CMK (cell line): ENCODE measurements around the gene NOL12.
"Not testable (repeated sequence)": the region's sequence is repeated elsewhere in the genome, so short reads cannot be mapped to it uniquely, and the experiment has no call there.

Experiments used
- DNase-seq: peaks from one replicate; pipeline ENCODE4 v3.0.0-alpha.2; 2010; ENCODE audit warnings: low read depth

Gene NOL12

DNA sequence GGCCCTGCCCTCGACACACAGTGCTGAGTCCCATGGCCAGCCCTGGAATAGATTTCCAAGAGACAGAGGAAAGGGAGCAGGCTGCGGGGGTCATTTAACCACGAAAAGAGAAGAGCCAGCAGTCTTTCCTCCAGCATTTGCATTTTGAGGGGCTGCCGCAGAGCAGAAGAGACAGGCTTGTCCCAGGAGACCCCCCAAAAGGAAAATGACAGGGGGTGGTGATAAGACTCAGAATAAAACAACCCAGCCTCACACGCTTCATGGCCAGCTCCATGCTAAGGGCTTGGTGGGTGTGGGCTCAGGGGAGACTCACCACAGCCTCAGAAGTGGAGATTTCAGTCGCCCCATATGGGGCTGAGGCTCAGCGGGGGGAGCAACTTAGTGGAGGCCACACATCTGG lies 27.6 kb downstream of the NOL12 start:
- DNase-seq, result no peak

- DNase-seq, result no peak
Measured at GRCh38 chr22:37714634-37715033, 28.5 kb downstream of the NOL12 start.

GRCh38 chr22:37715760-37716159 lies 29.6 kb downstream of the NOL12 start:
- no peak for DNase-seq

DNA sequence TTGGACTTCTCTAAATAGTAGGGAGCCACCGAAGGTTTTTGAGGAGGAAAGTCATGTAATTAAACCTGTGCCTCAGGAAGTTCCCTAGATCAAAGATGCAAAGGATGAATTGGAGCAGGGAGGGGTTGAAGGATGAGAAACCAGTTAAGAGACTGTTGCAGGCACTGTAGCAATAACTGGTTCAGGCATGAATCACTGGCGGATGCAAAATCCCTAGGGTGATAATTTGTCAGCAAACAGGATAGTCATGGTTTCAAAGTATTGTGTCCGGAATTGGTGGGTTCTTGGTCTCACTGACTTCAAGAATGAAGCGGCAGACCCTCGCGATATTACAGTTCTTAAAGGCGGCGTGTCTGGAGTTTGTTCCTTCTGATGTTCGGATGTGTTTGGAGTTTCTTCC lies 30.6 kb downstream of the NOL12 start:
- no peak for DNase-seq

GRCh38 chr22:37717235-37717634 lies 31.1 kb downstream of the NOL12 start:
- DNase-seq, result not testable (repeated sequence)

DNA sequence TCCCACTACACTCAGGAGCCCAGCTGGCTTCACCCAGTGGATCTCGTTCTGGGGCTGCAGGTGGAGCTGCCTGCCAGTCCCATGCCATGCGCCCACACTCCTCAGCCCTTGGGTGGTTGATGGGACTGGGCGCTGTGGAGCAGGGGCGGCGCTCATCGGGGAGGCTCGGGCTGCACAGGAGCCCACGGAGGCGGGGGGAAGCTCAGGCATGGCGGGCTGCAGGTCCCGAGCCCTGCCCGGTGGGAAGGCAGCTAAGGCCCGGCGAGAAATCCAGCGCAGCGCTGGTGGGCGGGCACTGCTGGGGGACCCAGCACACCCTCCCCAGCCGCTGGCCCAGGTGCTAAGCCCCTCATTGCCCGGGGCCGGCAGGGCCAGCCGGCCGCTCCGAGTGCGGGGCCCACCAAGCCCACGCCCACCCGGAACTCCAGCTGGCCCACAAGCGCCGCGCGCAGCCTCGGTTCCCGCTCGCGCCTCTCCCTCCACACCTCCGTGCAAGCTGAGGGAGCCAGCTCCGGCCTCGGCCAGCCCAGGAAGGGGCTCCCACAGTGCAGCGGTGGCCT lies 31.7 kb downstream of the NOL12 start:
- not testable (repeated sequence) for DNase-seq

GRCh38 chr22:37725551-37726240 lies 39.6 kb downstream of the NOL12 start:
- DNase-seq, result no peak

GRCh38 chr22:37726241-37726887 lies 40.2 kb downstream of the NOL12 start:
- DNase-seq, result no peak

DNA sequence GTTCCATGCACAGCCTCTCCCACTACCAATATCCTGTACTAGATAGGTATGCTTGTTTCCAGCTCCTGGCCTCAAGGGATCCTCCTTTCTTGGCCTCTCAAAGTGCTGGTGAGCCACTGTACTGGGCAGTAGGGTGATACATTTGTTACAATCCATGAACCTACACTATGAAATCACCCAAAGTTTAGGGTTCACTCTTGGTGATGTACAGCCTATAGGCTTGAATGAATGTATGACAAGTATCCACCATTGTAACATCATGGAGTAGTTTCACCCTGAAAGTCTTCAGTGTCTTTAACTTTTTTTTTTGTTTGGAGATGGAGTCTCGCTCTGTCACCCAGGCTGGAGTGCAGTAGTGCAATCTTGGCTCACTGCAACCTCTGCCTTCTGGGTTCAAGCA lies 42.5 kb downstream of the NOL12 start:
- DNase-seq, result no peak

DNA sequence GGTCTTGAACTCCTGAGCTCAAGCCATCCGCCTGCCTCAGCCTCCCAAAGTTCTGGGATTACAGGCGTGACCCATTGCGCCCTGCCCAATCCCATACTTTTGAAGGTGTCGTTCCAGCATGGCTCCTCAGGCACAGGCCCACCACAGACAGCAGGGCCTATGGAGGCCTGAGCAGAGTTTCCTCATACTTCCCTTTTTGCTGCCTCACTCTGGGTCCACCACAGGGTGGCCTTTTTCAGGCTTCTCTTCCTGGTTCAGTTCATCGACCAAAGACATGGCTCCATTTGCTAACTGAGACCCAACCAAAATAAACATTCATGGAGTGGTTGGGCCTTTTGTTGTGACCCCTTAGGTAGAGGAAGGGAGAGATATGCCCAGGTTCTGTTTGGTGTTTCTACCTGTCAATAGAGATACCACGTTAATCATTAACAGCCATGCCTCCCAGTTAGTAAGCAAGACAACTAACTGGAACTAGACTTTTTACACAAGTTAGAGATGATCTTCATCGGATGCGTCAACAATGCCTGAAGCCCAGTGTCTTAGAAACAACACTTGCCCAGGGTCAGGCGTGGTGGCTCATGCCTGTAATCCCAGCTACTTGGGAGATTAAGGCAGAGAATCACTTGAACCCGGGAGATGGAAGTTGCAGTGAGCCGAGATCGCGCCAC lies 45.8 kb downstream of the NOL12 start:
- DNase-seq, result no peak

- no peak for DNase-seq
Measured at GRCh38 chr22:37732699-37733607, 46.8 kb downstream of the NOL12 start.

DNA sequence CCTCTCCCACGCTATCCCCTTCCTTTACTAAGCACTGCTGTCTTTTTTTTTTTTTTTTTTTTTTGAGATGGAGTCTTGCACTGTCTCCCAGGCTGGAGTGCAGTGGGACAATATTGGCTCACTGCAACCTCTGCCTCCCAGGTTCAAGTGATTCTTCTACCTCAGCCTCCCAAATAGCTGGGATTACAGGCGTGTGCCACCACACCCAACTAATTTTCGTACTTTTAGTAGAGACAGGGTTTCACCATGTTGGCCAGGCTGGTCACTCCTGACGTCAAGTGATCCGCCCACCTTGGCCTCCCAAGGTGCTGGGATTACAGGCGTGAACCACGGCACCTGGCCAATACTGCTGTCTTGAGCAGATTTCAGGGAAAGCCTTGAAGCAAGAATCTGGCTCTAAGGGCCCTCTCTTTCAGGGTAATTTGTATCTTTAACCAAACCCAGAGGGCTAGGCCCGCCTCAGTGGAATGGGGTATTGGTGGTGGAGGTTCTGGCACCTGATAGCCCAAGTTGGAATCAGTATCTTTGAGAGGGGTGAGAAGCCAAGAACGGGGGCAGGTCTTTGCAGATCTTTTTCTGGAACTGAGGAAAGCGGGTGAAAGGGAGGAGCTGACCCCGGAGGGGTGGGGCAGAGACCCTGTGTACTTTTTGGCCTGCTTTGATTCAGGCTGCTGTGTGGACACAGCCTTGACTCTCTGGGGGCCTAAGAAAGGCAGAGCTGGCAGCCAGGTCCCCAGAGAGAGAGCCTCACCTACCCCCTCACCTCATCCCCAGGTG lies 47.7 kb downstream of the NOL12 start:
- DNase-seq, result no peak

- DNase-seq, result no peak
Measured at GRCh38 chr22:37734402-37734700, 48.2 kb downstream of the NOL12 start.

GRCh38 chr22:37734964-37735451 lies 48.9 kb downstream of the NOL12 start:
- DNase-seq, result no peak

DNA sequence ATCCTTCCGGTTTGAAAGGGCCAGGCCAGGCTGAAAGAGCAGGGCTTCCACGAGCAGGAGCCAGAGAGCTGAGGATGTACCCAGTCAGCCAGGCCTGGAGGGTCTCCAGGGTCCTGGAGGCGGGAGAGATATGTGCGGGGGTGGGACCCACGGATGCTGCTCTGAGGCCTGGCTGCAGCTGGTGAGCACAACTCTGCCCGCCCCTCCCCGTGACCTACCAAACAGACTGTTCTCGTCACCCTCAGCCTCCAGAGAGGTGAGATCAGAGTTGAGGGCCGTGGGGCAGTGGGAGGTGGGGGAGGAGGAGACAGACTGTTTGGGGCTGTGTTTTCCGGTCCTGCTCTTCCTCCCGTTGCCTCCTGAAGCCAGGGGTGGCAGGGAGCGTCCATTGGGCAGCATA lies 52.9 kb downstream of the NOL12 start:
- no peak for DNase-seq

DNA sequence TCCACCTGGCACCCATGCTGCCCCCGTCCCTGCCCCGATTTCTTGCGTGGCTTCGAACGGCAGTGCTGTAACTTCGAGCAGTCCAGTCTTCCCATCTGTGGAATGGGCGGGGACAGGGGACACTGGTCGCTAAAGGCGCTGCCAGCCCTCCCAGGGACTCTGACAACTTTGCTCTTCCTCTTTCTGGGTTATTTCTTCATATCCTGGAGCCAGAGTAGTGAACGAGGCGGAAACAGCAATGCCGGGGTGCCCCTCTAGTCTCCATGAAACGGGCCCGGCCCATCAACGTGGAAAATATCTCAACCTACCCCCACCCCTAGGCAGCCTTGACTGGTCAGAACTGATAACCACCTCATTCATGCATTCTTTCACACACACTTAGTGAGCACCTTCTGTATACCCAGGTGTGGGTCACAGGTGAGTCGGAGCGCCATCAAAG lies 53.5 kb downstream of the NOL12 start:
- no peak for DNase-seq

DNA sequence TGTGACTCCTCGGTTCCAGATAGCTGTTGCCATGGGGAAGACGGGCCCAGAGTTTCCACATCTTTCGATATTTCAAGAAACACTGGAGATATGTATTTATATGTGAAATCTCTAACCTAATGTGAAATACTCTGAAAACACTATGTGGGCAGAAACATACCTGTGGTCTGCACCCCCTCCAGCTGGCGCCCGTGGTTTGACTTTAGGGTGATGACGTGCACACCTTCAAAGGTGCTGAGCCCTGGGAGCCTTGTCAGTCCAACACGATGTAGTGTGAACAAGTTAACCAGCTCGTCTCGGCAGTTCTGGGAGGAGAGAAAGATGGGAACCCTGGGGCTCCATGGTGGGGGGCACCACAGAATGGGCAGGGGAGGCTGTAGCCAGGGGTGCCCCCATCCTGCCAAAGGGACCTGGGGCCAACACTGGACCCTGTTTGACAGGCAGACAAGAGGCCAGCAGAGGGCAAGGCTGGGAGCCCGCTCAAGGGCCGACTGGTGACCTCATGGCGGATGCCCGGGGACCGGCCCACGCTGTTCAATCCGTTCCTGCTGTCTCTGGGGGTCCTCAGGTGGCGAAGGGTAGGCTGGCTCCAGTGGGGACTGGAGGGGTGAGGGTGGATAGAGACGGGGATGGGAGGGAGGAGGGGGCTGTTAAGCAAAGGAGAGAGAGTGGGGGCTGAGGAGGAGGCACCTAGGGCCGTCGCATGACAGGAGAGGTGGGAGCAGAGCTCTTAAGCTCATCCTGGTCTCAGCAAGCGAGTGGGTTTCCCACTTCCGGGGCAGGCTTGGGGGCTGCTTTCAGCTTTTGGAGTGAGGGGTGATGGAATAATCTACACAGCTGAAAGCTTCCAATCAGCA lies 54.5 kb downstream of the NOL12 start:
- DNase-seq, result no peak

GRCh38 chr22:37741312-37741795 lies 55.2 kb downstream of the NOL12 start:
- DNase-seq, result no peak

- no peak for DNase-seq
Measured at GRCh38 chr22:37742376-37743171, 56.4 kb downstream of the NOL12 start.
